Thoracic aorta (tissue), 2 donors: ENCODE measurements around the gene CHCHD6. TPM values are rescaled to one million over a fixed set of nuclear protein-coding genes. Genes with fewer than 3 reads are reported as not detected.

Source experiments
- ATAC-seq: fragments of 150-250 bp; one replicate; pipeline ENCODE4 v1.8.0; 2017; ENCODE audit warnings: low read depth; ENCODE audit not compliant: insufficient number of reproducible peaks, low FRiP score
- DNase-seq: peaks from one replicate; pipeline ENCODE4 v3.0.0-alpha.2; 2020; ENCODE audit warnings: low spot score
- H3K27ac ChIP-seq, 2 donors: fragments of 200-600 bp; sonication (generic); 1 replicate in 1 of 2; 2 replicates in 1 of 2; pipeline ENCODE4 v1.5.1; 2016; ENCODE audit warnings: mild to moderate bottlenecking in 2 of 2, moderate library complexity in 2 of 2
- H3K27me3 ChIP-seq: fragments of 200-600 bp; sonication (generic); replicated peaks from 2 replicates; pipeline ENCODE4 v1.6.0; 2016; ENCODE audit warnings: mild to moderate bottlenecking; ENCODE audit not compliant: insufficient read depth
- H3K36me3 ChIP-seq: fragments of 200-600 bp; sonication (generic); one replicate; pipeline ENCODE4 v1.5.1; 2016
- H3K4me1 ChIP-seq, 2 donors: fragments of 200-600 bp; sonication (generic); 1 replicate in 1 of 2; 2 replicates in 1 of 2; pipeline versions ENCODE4 v1.5.1 to v1.6.0; 2016; ENCODE audit warnings: low read depth in 2 of 2, mild to moderate bottlenecking in 1 of 2; ENCODE audit not compliant: control insufficient read depth in 1 of 2
- H3K4me3 ChIP-seq: fragments of 200-600 bp; sonication (generic); 2 replicates; pipeline ENCODE4 v1.5.1; 2016; ENCODE audit warnings: mild to moderate bottlenecking
- H3K9me3 ChIP-seq: fragments of 200-600 bp; sonication (generic); 2 replicates; pipeline ENCODE4 v1.5.1; 2016
- total RNA-seq, 2 donors: library from RNA; depleted of rRNA; stranded (reverse); fragments of >200 nt; gene quantifications; one replicate each; pipeline versions ENCODE4 v1.1.0 to v1.2.3, GENCODE V29; 2016
- TF ChIP-seq, protein P1 (sequence below): fragments of 200-600 bp; sonication (generic); IDR thresholded peaks from one replicate; pipeline ENCODE4 v1.5.1; 2019; ENCODE audit warnings: antibody characterized with exemption

The CHCHD6 gene
- total RNA-seq, 2 donors from 2014 or later = 12.5 to 17.1 TPM

DNA sequence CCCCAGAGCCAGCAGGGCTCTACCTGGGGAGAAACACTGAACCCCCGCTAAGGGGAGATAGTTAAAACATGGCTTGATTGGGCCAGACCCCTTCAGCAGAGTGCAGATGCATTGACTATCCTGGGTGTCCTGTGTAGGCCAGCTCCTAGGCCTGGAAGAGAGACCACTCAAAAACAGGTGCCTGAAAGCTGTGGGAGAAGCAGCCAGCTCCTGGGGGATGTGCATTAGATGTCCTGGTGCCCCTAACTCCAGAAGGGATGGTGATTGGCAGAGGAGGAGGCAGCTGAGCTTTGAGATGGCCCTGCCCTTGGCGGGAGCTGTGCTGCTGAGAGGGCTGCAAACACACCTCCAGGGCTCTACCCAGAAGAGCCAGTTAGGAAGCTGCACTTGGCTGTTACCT, 189.6 kb downstream of the CHCHD6 start:
- H3K4me3 ChIP-seq = no peak overlapping the region
- DNase-seq (no peak), ATAC-seq (no peak)
- peaks cover 11 to 20% of the 10 kb centered on the region in 2 donors for H3K4me1 ChIP-seq
- TF ChIP-seq, protein P1, sequence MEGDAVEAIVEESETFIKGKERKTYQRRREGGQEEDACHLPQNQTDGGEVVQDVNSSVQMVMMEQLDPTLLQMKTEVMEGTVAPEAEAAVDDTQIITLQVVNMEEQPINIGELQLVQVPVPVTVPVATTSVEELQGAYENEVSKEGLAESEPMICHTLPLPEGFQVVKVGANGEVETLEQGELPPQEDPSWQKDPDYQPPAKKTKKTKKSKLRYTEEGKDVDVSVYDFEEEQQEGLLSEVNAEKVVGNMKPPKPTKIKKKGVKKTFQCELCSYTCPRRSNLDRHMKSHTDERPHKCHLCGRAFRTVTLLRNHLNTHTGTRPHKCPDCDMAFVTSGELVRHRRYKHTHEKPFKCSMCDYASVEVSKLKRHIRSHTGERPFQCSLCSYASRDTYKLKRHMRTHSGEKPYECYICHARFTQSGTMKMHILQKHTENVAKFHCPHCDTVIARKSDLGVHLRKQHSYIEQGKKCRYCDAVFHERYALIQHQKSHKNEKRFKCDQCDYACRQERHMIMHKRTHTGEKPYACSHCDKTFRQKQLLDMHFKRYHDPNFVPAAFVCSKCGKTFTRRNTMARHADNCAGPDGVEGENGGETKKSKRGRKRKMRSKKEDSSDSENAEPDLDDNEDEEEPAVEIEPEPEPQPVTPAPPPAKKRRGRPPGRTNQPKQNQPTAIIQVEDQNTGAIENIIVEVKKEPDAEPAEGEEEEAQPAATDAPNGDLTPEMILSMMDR = no peak
- no peaks in the 10 kb centered on the region for H3K27me3 ChIP-seq
- no peaks in the 10 kb centered on the region for H3K36me3 ChIP-seq
- no peak overlapping the region for H3K27ac ChIP-seq
- no peaks in the 10 kb centered on the region for H3K9me3 ChIP-seq

DNA sequence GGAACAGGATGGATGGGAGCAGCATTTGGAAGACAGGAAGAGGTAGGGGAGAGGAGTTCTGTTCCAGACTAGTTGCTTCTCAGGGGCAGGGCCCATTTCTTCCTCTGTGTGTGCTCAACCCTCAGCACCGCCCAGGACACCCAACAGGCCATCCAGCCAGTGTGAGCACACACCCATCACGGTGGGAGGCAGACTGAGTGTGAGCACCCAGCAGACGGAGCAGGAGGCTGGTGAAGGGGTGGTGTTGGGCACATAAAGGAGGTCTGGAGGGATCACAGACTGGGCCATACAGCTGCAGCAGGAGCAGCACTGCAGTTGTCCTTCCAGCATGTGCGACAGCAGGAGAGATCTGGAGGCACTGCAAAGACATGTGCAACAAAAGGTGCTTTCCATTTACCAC, 190.4 kb downstream of the CHCHD6 start:
- H3K27ac ChIP-seq = no peak overlapping the region
- no peaks in the 10 kb centered on the region for H3K36me3 ChIP-seq
- H3K27me3 ChIP-seq = no peaks in the 10 kb centered on the region
- peaks cover 11 to 20% of the 10 kb centered on the region in 2 donors for H3K4me1 ChIP-seq
- H3K9me3 ChIP-seq = no peaks in the 10 kb centered on the region
- H3K4me3 ChIP-seq = no peak overlapping the region
- no peak for DNase-seq
- ATAC-seq = no peak
- TF ChIP-seq, protein P1 = no peak

DNA sequence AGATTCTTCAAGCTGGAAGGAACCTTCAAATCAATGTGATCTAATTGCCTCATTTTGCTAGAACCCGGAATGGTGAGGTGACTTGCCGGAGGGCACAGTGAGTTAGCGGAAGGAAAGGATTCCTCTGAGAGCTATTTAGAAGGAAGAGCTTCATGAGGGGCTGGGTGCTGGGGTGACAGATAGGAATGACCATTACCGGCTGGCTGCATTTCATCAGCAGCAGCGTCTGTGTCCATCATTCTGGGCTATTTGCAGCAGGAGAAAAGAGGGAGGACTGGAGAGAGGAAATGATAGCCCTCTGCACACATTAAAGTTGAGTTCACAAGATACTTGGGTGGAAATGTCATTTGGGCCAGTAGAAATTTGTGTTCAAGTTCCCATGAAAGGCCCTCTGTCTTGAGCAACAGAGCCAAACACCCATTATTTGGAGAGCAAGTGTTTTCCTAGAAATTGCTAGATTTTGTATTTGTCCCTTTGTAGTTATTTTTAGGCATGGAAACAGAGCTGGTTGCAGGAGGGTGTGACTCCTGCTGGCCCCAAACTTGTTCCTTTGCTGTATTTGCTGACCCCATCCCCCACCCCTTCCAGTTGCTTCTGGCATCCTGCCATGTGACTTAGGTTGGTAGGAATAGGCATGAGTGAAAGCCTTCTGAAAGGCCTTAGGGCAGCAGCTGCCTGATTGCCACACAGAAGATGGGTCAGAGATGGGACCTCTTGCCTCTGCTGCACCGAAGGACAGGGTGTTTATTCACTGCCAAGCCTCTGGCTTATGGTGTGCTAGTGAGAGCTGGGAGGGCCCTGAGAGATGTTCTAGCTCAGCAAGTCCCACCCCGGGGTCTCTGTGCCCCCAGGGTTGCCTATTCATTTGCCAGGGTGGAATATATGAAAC, 191.4 kb downstream of the CHCHD6 start:
- no peak for ATAC-seq
- TF ChIP-seq, protein P1 = no peak
- no peaks in the 10 kb centered on the region for H3K9me3 ChIP-seq

DNA sequence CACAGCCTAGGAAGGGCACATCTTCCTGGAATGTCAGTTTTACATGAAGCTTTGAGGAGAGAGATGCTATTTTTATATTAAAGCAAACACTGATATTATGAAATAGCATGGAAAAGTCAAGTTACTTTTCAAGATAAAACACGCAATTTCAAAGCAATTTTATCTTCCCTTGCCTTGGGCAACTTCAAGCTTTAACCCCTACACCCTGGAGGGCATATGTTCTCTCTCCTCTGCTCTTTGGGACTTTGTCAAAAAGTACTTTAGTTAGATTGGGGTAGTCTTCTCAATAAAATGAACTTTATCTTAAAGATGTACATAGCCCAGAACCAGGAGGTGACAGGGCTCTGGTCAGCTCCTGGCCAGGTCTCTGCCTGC, 192.0 kb downstream of the CHCHD6 start:
- TF ChIP-seq, protein P1 = no peak
- H3K4me3 ChIP-seq = no peak overlapping the region
- no peak overlapping the region for H3K27ac ChIP-seq
- no peaks in the 10 kb centered on the region for H3K27me3 ChIP-seq
- no peaks in the 10 kb centered on the region for H3K9me3 ChIP-seq
- ATAC-seq (no peak), DNase-seq (no peak)
- no peaks in the 10 kb centered on the region for H3K36me3 ChIP-seq
- H3K4me1 ChIP-seq = peaks cover 11 to 20% of the 10 kb centered on the region in 2 donors

More for the DNA sequence above, 191.4 kb downstream of the CHCHD6 start:
- Histone ChIP-seq H3K4me1 (peaks cover 11 to 20% of the 10 kb centered on the region in 2 donors), H3K27ac (no peak overlapping the region), H3K4me3 (no peak overlapping the region), H3K36me3 (no peaks in the 10 kb centered on the region), H3K27me3 (no peaks in the 10 kb centered on the region)
- DNase-seq = peak; percentile 25

DNA sequence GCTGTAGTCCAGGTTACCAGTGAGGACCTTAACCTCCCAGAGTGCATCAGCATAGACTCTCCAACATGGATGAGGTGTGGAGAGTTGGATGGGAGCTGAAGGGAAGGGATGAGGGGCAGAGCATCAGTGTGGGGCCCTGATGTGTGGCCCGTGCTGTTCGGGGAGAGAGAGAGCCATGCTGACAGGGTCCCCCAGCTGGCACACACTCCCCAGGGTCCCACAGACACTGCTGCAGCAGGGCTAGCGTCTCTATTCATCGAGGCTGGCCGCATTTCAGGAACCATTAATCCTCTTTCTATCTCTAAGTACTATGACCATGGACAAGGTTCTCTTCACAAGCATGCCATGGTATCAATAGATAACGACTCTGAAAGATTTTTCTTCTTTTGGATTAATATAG, 192.9 kb downstream of the CHCHD6 start:
- no peak for DNase-seq
- no peak overlapping the region for H3K27ac ChIP-seq

More for the DNA sequence above, 192.9 kb downstream of the CHCHD6 start:
- Histone ChIP-seq H3K27me3 (no peaks in the 10 kb centered on the region), H3K9me3 (no peaks in the 10 kb centered on the region), H3K4me3 (no peak overlapping the region), H3K4me1 (peaks cover 11 to 20% of the 10 kb centered on the region in 2 donors), H3K36me3 (no peaks in the 10 kb centered on the region)
- ATAC-seq = no peak
- TF ChIP-seq, protein P1 = no peak
